HG03457 (cell line): ENCODE data around the gene TBC1D23.
"Not testable (repeated sequence)": the region's sequence is repeated elsewhere in the genome, so short reads cannot be mapped to it uniquely, and the experiment has no call there.

Experiments
- ATAC-seq: cut with Tn5 transposase; IDR thresholded peaks from one replicate; pipeline ENCODE4 v1.9.1; 2021; ENCODE audit warnings: moderate number of reproducible peaks; ENCODE audit not compliant: unreplicated experiment

TBC1D23 gene

DNA sequence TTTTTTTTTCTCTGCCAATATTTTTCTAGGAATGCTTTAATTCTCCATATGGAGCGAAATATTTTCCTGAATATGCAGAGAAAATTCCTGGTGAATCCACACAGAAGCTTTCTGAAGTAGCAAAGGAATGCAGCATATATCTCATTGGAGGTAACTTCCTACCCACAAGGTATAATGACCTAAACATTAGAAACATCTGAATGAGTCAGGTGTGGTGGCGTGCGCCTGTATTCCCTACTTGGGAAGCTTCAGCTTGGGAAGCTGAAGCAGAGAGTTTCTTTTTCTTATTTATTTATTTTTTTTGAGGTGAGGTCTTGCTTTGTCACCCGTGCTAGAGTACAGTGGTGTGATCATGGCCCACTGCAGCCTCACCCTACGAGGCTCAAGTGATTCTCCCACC is 79.0 kb downstream of the TBC1D23 start:
- ATAC-seq: no peak

DNA sequence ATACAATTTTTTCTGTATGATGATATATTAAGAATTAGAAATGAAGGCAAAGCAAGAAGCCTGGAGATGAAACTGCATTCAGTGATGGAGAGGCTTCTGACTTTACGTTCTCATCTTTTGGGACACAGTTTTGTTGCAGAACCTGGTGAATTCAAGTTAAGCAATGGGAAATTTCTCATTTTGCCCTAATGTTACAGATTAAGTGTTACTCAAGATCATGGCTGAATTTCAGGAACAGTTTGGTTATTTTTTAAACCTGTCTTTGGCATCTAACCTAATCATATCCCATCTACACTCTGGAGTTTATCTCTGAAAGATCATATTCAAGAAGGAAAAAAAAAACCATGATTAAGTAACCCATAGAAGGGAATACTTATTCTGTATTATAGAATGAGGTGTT is 79.7 kb downstream of the TBC1D23 start:
- ATAC-seq: no peak

DNA sequence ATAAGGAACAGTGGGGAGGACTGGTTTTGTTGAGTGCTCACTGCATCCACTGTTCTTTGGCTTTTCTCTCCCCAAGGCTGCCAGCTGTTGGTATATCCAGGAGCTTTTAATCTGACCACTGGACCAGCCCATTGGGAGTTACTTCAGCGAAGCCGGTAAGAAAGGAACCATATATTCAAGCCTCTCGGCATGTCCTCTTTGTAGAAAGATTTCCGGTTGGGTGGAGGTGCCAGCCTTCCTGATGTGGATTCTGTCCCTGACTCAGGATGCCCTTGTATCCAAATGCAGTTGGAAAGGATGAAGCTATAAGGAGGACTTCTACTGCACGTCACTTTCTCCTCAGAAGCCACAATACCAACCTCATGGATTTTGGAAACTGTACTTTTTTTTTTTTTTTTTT is 87.9 kb downstream of the TBC1D23 start:
- no peak for ATAC-seq

DNA sequence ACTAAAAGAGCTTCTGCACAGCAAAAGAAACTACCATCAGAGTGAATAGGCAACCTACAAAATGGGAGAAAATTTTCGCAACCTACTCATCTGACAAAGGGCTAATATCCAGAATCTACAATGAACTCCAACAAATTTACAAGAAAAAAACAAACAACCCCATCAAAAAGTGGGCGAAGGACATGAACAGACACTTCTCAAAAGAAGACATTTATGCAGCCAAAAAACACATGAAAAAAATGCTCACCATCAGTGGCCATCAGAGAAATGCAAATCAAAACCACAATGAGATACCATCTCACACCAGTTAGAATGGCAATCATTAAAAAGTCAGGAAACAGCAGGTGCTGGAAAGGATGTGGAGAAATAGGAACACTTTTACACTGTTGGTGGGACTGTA is 91.0 kb downstream of the TBC1D23 start:
- not testable (repeated sequence) for ATAC-seq

DNA sequence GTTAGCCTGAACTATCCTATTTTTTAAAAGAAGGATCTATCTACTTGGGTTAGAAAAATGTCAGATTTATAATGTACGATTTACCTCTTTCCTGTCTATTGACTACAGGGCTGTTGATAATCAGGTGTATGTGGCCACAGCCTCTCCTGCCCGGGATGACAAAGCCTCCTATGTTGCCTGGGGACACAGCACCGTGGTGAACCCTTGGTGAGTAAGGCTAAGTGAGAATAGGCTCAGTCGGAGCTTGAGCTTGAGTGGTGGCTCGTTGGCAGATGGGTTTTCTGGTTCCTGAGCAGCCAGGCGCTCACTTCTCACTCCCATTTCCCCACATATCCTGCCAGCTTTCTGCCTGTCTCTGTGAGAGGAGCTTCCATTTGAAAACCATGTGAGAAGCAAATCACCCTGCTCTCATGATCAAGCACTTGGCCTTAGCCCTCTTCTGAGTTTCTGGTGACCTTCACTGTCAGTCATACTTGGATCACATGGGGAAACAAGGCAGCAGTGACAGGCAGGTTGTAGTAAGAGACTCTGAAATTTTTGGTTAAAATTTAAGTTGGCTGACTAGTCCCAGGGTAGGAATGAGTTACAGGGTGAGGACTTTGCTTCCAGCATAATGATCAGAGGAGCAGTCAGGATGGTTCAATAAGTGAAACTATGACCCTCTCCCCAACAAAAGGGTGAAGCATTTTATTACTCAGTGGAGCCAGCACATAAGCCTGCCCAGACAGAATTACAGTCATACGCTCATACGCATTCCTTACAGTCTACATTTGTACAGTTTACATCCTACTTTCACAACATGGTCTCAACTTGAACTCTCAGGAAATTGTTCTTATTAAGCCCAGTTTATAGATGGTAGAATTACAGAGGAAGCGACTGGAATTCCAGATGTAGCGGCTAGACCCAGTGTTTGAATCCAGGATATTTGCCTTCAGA is 91.8 kb downstream of the TBC1D23 start:
- ATAC-seq: no peak

DNA sequence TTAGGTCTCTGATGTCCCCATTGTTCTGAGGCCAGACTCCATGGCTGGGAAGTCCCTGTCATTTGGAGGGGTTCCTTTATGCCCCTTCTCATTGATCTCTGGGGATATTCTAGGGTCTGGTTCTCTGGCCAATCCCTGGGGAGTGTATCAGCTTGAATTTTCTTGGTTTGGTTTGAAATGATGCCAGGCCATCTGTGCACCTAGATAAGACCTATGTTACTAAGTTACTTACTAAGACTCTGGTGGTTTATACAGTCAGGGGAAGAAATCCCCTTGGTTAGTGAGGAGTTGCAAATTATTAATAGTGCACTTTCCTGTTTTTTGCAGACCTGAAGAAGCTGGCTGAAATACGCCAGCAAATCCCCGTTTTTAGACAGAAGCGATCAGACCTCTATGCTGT is 94.1 kb downstream of the TBC1D23 start:
- ATAC-seq: peak; percentile 75

DNA sequence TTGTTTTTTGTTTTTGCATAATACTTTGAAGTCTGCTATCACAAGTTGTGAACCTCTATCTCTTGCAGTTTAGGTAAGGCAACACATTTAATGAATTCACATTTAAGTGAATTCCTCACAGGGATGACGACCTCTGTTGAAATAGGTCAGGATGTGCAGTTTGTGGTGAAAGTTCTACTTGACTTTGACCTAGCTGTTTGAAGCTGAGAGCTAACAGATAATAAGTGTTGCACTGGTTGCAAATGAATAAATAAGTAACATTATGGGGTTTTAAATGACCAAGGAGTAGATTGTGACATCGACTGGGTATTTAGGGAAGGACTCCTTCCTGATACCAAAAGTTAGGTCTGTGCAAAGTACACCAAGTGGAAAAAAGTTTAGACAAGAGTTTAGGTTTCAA is 97.6 kb downstream of the TBC1D23 start:
- ATAC-seq: no peak

DNA sequence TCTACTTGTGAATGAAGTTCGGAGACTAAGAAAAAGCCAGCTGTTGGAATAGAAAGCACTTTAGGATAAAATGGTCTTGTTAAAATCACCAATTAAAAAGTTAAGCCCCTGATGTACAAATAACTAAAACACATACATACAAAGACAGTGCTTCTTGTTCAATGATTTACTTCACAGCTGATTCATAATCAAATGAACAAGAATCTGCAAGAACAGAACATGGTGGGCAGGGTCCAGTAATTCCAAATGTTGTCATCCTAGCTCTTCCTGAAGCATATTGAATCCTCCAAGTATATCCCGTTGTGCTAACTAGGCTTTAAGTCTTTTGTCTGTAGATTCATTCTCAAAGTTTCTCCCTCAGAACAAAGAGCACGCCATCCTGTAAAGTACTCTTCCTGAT is 98.2 kb downstream of the TBC1D23 start:
- ATAC-seq: no peak

DNA sequence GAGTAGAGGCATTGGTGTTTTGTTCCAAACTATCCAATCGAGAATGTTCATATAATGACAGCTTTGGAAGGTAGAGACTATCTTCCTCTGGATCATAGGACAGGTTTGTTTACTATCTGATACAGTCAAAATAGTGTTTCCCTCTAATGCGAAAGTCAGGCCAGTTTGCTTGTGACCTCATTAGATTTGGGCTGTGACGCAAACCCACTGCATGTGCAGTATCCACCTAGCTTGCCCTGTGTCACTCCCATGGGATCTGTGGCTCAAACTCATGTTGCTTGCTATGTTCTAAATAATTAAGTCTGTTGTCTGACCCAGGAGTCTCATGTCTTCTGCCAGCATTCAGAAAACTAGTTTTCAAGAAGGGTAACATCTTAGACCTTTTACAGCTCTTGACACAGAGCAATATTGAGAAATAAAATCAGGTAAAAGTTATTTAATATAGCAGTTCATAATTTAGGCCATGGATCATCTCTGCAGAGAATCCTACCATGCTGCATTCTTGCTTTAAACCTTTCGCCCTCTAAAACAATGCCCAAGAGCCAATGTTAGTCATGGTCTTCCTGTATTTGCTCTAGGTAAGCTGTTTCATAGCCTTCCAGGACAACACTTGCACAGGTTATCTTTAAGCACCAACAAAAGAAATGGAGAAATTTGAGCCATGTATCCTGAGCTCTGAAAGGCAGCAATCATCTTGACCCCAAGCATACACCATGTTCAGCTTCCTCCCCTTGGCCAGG is 100.1 kb downstream of the TBC1D23 start:
- no peak for ATAC-seq

DNA sequence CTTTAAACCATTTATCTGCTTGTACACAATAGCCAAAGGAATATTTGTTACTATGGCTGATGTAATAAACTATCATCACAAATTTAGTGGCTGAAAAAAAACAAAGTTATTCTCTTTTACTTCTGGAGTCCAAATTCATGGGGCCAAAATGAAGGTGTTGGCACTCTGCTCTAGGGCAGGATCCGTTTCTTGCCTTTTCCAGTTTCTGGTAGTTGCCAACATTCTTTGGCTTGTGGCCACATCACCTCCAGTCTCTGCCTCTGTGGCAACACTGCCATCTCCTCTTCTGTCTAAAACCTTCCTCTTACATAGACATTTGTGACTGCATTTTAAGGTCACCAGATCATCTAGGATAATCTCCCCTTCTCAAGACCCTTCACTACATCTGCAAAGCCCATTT is 101.1 kb downstream of the TBC1D23 start:
- ATAC-seq: no peak

DNA sequence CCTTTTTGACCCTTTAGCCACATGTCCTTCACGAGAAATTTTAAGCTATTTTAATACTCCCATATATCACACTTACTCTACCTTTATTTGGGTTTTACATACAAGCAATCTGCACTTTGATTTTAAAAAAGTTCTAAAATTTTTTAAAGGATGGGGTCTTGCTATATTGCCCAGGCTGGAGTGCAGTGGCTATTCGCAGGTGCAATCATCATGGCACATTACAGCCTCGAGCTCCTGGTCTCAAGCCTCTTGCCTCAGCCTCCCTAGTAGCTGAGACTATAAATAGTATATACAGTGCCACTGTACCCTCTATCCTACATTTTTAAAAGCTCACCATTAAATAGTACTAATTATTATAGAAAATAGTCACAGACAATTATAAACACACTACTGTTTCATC is 103.6 kb downstream of the TBC1D23 start:
- ATAC-seq: no peak

DNA sequence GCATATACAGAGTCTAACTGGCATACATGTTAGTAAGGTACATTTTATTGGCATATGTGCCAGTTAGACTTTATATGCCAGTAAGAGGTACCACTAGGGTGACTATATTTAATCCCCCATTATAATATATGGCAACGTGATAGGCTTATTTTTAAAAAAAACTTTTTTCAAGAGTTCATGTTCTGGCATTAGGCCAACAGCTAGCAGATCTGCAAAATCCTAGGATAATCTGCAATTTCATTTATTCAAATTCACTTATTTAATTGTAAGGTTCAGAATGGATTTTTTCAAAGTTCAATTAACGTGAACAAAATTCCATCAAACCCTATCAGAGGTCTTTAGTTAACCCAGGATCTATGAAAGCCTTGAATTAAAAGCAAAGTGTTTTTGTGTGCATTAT is 105.6 kb downstream of the TBC1D23 start:
- ATAC-seq: no peak

DNA sequence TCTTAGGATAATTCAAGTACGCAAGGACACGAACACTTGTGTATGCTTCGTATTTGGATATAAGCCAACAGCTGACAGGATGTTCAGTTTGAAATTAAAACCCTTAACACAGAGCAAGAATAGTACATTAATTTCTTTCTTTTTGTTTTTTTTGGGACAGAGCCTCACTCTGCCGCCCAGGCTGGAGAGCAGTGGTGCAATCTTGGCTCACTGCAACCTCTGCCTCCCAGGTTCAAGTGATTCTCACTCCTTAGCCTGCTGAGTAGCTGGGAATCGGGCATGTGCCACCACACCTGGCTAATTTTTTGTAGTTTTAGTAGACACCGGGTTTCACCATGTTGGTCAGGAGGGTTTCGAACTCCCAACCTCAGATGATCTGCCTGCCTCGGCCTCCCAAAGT is 107.6 kb downstream of the TBC1D23 start:
- ATAC-seq: no peak

DNA sequence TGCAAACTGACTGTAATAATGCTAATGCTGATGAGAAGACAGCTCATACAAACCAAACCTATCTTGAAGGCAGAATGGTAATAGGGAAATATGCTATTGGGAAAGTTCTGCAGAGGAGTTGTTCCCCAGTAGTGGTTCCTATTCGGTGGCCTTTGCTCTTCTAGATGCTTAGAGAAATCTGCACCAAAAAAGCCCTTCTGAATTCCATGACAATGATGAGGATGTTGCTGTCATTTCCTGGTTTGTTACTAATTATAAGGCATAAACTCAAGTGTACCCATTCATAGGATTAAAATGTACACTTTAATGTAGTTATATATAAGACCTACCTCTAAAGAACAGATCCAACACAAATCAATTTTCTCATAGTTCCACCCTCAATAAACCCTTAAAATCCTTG is 110.0 kb downstream of the TBC1D23 start:
- no peak for ATAC-seq

DNA sequence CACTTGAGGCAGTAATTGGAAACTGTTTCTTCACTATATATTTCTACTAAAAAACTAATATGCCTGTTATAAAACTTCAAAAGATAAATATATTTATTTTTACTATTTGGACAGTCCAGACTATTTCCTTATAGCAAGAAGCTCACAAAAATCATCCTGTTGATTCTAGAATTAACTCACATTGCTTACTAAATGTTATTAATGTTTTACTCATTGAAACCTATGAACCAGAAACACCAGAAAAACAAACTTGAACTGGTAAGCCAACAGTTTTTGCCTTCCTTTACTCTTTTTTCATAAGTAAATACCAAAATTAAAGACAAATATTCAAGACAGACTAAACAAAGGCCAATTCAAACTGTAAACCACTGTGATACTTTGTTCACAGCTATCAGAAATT is 113.7 kb downstream of the TBC1D23 start:
- no peak for ATAC-seq
